Esophagus muscularis mucosa (tissue), 3 donors: ENCODE measurements around the gene OTOF.

Source experiments
- EP300 ChIP-seq: sonication (generic); formaldehyde crosslinking; IDR thresholded peaks from one replicate; pipeline ENCODE4 v1.6.1; 2017; ENCODE audit warnings: antibody characterized with exemption
- TF ChIP-seq, protein P1 (sequence below), 3 experiments: fragments of 200-600 bp in 2 of 3; fragments of 450-650 bp in 1 of 3; sonication (generic) in 2 of 3; IDR thresholded peaks; one replicate each; pipeline ENCODE4 v1.5.1; 2017 to 2019; ENCODE audit warnings: antibody characterized with exemption in 3 of 3, mild to moderate bottlenecking in 2 of 3, moderate library complexity in 1 of 3

DNA sequence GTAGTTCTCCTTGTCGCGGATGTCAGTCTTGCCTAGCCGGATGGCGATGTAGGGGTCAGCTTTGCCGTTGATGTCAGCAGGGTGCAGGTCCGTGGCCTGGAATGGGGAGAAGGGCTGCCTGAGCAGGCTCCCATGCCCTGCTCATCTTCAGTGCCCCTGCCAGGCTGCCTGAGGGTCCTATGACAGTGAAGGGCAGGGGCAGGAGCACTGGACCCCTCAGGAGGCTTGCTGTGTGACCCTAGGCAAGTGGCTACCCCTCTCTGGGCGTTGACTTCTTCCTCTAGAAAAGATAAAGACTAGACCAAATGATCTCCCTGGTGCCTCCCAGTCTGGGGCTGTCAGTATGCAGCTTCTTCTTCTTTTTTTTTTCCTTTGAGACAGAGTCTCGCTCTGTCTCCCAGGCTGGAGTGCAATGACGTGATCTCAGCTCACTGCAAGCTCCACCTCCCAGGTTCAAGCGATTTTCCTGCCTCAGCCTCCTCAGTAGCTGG is 11.9 kb downstream of the OTOF start:
- TF ChIP-seq, protein P1, sequence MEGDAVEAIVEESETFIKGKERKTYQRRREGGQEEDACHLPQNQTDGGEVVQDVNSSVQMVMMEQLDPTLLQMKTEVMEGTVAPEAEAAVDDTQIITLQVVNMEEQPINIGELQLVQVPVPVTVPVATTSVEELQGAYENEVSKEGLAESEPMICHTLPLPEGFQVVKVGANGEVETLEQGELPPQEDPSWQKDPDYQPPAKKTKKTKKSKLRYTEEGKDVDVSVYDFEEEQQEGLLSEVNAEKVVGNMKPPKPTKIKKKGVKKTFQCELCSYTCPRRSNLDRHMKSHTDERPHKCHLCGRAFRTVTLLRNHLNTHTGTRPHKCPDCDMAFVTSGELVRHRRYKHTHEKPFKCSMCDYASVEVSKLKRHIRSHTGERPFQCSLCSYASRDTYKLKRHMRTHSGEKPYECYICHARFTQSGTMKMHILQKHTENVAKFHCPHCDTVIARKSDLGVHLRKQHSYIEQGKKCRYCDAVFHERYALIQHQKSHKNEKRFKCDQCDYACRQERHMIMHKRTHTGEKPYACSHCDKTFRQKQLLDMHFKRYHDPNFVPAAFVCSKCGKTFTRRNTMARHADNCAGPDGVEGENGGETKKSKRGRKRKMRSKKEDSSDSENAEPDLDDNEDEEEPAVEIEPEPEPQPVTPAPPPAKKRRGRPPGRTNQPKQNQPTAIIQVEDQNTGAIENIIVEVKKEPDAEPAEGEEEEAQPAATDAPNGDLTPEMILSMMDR (IDR thresholded peaks at IDR 0.05): no peak
- no peak for TF ChIP-seq EP300
